Cerebellar cortex (tissue), 1 donor: ENCODE data around the gene CNTNAP2.
"Not testable (repeated sequence)": the region's sequence is repeated elsewhere in the genome, so short reads cannot be mapped to it uniquely, and the experiment has no call there.

Experiments
- DNase-seq: peaks from one replicate; pipeline ENCODE4 v3.0.0-alpha.2; 2015; ENCODE audit warnings: low spot score

The CNTNAP2 gene

DNA sequence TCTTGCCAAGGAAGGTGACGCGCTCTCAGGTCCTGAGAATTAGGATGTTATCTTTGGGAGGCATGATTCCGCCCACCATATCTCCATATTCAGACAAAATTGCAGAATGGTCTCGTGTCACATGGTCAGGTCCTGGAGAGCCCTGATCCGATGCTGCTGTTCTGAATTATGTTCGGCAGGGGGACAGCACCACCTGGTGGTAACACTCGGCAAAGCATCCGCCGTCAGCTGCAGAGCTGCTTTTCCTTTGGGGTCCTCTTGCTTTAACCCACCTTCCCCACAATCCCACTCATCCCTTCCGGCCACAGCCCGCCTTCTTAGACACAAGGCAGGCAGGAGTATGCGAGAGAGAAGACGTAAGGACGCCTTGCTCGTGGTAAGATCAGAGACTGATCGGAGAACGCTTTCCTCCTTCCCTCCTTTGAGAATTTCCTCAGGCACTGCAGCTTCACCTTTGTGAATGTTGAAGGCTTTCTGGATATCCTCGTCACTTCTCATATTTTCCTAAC is 2146.2 kb downstream of the CNTNAP2 start:
- peak; percentile 58 for DNase-seq

DNA sequence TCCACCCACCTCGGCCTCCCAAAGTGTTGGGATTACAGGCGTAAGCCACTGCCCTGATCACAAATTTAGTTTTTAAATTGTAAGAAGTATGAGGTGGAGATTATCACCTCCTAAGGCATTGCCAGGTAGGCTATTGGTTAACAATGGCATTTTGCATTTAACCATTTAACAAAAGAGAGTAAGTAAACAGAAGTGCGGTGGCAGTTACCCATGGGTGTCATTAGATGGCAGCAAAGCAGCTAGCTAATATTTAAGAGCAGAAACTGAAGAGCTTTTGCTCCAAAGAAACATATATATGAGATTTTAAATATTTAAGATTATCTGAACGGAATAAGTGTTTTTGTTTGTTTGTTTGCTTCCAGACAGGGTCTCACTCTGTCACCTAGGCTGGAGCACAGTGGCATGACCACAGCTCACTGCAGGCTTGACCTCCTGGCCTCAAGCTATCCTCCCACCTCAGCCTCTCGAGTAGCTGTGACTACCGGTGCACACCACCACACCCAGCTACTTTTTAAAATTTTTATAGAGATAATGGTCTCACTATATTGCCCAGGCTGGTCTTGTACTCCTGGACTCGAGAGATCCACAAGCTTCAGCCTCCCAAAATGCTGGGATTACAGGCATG is 2148.4 kb downstream of the CNTNAP2 start:
- peak; percentile 25 for DNase-seq

DNA sequence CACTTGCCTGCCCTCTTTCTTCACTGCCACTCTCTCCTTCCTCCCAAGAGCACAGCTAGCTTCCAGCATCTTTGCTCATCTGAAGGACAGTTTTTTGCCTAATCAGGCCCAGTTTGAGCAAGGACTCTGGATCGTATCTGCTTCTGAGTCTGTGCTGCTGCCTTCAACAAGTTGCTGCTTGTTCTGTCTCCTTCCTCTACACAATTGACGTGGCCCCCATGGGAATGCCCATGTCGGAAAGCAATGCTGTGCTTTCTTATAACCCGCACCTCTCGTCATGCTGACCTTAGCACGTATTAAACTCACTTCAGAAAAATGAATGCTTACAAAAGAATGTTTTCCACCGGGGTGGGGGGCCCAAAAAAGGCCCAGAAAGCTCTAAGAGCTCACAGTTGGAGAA is 2149.3 kb downstream of the CNTNAP2 start:
- DNase-seq, result no peak

DNA sequence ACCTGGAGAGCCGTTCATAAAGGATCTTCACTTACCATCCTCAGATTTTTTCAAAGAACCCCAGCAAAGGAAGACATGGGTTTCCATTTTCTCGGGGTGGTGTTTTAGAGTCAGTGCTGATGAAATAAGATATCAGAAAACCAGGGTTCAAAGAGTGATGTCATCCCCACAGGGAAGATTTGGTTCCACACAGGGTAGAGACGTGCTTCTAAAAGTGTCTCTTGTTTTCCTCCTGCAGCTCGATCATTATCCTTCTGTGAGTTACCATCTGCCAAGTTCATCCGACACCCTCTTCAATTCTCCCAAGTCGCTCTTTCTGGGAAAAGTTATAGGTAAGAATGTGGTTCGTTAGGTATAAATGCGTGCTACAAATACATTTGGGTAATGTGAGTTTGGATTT is 2150.2 kb downstream of the CNTNAP2 start:
- no peak for DNase-seq

DNA sequence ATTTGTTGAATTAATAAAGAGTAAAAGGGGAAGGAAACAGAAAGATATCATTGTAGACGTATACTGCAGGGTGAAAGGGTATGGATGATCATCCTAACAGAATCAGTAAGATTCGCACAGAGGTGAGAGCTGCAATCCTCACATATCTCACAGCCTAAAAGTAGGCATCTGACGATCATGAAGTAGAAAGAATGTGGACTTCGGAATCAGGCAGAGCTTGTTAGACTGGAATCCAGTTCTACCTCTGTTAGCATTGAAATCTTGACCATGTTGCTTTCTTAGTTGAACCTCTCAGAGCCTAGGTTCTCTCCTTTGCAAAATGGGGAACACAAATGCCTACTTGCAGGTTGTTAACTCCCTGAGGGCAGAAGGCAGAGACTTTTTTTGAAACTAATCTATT is 2154.0 kb downstream of the CNTNAP2 start:
- DNase-seq, result no peak

DNA sequence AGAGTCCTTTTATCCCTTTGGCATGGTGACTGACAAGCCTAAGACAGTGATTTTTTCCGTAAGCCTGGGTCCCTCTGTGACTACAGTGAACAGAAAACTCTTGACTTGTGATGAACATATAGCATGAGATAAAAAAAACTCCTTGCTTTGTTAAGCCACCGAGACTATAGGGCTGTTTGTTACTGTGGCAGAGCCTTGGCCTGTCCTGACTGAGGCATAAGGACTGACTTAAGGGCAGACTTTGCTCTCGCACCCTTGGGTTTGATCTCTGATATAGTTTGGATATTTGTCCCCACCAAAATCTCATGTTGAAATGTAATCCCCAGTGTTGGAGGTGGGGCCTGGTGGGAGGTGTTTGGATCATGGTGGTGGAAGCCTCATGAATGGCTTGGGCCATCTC is 2157.5 kb downstream of the CNTNAP2 start:
- no peak for DNase-seq

DNA sequence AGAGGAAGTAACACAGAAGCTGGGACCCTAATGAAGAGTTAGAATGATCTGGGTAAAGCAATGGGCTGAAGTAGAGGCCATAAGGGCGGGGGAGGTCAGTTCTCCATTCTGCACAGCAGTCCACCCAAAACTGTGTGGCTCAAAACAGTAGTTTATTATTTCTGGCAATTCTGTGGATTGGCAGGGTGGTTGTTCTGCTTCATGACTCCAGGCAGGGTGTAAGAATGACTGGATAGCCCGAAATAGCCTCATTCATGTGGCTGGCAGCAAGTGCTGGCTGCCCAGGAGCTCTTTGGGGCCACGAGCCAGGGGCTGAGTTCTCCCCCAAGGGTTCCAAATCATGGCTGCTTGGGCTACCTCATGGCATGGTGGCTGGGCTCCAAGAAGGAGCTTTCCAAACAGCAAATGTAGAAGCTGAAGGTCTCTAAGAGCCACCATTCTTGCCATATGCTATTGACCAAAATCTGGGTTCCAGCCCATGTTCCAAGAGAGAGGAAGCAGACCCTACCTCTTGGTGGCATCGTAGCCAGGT is 2158.8 kb downstream of the CNTNAP2 start:
- no peak for DNase-seq

DNA sequence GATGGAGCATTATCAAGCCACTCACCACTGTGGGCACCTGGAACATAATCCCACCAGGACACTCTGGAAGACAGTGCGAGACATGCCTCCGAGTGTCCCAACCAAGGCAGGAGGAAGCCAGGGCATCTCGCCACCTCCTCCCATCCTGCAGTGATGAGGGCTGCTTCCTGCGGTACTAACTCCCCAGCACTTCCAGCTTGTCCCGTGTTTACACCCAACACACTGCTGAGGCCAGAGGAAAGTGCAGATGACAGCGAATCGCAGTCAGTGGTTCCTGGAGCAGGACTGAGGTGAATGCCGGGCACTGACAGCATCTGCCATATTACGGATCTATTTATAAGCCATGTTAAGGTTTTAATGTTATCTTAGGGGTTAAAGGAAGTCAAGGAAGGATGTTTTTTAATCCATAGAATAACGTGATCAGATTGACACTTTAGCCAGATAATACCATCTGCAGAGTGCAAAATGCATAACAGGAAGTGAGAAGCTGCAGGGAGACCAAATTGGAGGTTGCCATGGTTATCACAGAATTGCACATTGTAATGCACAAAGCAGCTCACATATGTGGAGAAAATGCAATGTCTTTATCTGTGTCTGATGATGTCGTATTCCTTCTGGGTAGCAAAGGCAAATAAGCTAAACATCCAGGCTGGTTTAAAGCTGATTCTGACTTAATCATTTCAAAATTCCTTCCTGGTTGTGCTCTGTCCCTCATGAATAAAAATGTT is 2159.9 kb downstream of the CNTNAP2 start:
- DNase-seq, result no peak

DNA sequence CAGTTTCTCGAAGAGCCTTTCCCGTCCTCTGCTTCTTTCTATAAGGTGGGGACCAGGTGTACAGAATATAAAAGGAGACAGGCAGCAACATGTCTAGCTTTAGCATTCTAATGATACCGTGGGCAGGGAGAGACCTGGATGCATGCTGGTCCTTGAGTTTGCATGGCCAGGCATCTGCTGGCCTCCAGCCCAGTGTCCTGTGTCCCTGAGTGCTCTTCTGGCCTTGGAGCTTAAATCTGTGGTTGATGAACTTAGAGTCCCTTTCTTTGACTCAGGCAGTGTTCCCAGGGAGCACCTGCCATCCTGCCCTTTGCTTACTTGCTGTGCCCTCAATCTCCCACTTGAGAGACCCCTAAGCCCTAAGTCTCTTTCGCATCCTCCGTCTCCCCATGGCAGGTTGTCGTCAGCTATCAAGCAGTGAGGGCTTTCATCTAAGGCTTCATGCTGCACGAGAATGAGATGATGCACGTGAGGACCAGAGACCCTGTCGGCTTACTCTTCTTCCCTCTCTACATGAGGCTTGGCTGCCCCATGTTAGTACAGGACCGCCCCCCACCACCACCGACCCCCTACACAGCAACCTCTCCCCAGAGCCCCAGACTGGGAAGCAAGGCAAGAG is 2160.6 kb downstream of the CNTNAP2 start:
- no peak for DNase-seq

DNA sequence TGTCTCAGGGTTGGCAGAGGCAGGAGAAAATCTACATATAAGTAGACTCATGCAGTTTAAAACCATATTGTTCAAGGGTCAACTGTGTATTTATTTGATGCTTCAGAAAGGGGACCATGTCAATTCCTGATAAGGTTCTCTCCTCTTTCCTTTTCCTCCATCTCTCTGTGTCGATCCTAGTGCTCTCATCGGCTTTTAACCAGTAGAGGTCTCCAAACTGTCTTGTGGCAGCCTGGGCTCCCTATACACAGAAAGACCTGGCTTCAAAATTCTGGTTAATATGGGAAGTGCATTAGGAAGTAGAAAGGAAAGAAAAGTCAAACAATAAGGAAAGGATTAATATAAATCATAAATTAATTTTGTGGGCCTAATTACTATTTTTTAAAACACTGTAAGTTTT is 2169.5 kb downstream of the CNTNAP2 start:
- no peak for DNase-seq

DNA sequence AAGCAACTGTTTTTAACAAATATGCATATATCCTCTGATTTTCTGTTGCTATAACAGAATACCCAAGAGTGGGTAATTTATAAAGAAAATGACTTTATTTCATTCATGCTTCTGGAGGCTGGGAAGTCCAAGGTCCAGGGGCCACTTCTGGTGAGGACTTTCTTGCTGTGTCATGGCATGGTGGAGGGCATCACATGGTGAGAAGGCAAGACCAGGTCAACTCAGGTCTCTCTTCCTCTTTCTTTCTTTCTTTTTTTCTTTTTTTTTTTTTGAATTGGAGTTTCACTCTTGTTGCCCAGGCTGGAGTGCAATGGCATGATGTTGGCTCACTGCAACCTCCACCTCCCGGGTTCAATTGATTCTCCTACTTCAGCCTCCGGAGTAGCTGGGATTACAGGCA is 2170.9 kb downstream of the CNTNAP2 start:
- no peak for DNase-seq

DNA sequence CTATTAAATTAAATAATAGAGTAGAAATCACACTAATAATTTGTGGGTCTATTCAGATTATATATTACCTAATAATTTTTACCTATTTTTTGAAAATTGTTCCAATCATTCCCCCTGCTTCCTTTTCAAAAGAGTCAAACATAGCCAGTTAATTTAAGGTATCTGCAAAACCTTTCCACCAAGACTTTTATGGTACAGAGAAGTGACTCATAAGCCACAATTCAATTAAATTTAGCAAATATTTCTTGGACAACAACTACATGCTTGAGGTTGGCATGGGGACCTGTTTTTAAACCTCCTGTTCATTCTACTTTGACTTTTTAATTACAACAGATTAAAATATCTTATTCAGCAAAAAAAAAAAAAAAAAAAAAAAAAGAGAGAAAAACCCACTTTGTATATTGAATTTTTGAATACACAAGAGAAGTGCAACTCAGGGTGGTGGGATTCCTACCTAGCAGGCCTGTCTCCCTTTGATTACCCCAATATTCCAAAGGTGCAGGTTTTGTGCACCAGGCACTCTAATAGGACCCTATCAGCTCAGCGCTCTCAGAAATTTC is 2172.1 kb downstream of the CNTNAP2 start:
- no peak for DNase-seq

DNA sequence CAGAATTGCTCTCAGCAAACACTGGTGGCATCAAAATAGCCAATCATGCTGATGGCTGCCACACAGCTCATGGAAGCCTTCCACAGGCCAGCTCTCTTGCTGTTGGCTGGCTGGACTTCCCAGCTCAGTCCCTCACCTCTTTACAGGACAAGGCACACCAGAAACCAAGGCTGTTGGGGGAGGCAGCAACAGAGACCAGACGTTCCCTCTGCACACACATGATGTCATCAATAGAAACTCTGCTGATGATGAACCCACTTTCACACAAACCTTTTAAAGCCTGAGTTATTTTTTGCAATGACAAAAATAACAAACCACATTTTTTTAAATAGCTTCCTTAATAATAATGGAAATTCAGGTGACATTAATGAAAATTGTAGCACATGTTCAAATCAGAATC is 2173.0 kb downstream of the CNTNAP2 start:
- no peak for DNase-seq

DNA sequence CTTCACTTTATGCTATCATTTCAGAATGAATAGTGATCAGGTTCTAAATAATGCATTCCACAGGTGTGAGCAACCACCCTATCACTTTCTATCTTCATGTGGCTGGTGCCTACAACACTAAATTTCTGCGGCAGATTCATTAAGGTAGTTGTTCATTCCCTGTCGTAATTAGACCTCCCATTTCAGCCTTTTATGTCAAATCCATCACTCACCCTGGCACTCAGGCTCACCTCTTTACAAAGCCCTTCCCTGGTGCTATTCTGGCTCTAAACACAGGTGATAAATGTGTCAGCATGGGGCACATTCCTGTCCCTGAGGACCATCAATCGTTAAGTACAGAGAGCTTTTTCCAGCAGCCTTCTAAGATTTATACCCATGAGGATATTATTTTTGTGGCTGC is 2173.9 kb downstream of the CNTNAP2 start:
- DNase-seq, result no peak

DNA sequence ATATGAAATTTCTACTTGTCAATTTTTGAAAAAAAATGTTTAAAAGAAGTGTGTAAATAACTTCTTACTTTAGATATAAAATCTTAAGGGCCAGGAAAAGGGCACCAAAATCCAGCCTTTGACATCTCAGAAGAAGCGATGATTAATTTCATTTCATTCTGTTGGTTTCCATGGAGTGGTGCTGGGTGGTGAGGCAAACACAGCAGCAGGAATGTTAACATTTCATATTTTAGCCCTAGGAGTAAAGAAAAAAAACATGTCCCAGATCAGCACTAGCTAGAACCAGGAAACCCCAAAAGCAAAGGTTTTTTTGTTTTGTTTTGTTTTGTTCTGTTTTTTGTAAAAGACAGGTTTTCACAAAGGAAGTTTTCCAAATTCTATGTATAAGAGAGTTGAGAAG is 2175.2 kb downstream of the CNTNAP2 start:
- DNase-seq, result no peak

DNA sequence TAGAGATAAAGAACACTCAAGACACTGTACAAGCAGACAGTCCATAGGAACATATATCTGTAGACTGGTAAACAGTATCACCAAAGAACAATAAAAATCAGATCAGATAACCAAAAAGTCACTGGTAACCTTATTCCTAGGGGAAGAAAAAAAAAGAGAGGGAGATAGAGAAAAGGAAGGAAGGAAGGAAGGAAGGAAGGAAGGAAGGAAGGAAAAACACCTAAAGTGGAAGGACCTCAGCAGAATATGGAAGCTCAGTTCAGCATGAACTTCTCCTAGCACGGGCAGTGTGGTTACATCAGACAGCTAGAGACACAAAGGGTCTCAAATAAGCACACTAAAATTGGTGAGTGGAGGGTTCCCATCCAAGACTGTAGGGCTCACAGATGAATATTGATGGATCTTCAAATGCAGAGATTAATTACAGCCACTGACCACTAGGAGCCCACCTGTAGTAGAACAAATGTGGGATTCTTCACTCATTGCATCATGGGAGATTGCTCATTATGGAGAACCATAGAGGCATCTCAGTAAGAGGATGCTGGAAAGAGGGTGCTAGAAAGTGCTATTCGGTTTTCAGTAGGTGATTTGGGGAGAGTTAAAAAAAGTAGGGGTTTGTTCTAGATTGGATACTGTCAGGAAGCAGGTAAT is 2180.5 kb downstream of the CNTNAP2 start:
- DNase-seq, result no peak

DNA sequence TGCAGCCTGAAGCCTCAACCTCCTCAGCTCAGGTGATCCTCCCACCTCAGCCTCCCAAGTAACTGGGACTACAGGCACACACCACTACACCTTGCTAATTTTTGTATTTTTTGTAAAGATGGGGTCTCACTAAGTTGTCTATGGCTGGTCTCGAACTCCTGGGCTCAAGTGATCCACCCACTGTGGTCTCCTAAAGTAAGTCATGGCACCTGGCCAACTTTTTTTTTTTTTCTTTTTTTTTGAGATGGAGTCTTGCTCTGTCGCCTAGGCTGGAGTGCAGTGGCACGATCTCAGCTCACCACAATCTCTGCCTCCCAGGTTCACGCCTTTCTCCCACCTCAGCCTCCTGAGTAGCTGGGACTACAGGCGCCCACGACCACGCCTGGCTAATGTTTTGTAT is 2182.2 kb downstream of the CNTNAP2 start:
- not testable (repeated sequence) for DNase-seq

DNA sequence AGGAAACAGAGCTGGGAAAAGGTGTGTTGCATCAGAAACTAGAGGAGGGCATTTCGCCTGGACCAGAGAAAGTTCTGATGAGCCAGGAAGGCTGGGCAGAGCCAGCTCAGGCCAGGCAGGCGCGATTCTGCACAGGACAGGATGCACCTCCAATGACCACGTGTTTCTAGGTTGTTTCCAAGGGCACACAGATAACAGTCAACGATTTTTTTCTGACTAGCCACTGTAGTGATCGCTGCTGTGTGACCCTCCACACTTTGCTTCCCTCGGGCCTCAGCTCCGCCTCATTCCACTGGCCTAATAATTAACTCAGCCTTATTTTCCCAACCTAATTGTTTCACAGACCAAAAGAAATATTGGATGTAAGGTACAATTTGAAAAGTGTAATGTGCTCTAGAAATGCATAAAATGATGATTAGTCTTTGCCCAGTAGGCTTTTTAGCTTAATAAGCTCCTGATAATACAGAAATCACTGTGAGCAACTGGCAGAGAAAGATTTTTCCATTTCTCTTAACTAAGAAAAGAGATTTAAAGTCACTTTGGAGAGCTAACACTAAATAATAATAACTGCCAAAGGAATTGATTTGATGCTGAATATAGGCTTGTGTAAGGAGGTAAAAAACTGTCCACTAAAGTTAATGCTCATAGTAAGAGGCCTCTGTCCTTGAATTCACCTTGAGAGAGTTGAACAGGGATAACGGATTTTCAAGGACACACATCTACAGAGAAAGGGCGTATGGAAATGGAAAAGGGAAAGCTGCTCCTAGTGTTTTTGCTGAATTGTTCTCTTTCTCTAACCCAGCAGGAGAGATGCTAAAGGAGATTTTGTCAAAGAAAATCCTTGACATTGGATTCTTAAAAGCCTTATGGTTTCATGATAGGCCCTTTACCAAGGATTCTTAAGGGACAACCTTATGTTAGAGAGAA is 2183.0 kb downstream of the CNTNAP2 start:
- DNase-seq, result no peak

DNA sequence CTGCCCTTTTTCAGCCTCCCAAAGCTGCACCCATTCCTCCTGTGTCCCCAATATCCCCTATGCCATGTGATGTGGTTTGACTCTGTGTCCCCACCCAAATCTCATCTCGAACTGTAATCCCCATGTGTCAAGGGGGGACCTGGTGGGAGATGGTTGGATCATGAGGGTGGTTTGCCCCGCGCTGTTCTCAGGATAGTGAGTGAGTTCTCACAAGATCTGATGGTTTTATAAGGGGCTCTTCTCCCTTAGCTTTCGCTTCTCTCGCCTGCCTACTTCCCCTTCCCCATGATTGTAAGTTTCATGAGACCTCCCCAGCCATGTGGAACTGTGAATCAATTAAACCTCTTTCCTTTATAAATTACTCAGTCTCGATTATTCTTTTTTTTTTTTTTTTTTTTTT is 2185.8 kb downstream of the CNTNAP2 start:
- DNase-seq, result not testable (repeated sequence)

DNA sequence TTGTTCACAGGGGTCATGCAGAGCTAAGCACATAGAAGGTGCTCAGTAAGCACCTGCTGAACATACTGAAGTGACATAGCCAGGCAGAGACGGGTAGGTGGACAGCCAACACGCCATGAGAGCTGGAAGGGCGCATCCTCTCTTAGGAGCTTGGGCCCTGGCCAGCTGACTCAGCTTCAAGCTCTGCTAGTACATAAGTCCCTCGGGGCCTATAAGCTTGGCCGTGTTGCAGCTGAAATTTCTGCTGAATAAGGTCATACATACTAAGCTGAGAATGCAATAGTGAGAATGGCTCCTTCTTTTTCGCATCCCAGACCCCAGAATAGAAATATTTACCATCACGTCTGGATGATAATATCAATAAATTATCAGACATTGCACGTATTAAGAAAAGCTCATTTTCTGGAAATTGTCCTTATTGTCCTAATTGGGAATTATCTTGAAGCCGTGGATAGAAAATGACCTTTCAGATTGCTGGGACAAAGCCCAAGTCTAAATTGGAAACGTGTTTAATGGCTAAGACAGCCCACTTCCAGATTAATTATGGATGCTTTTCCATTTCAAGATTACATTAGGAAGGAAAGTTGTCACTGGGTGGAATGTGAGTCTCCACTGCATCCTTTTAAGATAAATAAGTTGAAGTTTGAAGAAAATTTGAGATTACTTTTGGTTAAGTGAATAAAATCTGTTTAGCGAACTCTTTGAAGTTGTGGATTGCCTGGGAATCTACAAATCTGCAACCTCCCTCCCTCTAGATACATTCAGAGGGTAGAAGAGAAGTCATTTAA is 2186.9 kb downstream of the CNTNAP2 start:
- peak; percentile 11 for DNase-seq

DNA sequence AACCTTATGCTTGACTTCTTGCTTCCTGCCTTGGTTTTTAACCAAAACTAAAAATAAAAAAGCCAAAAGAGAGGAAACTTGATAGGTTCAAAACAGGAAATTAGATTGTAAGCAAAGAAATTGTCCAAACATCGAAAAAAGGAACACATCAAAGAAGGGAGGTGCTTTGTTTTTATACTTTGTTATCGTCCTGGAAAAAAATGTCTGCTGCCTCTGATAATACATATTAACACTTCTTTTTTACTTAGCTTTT is 2187.4 kb downstream of the CNTNAP2 start:
- no peak for DNase-seq
